Lower lobe of right lung (tissue), 2 donors: ENCODE data around the gene SPATA21. TPM values are rescaled to one million over a fixed set of nuclear protein-coding genes. Genes with fewer than 3 reads are reported as not detected.
A peak's percentile ranks its signal among the peaks of the same experiment; 100 is the strongest.

ENCODE experiments used
- ATAC-seq, 2 donors: fragments of 200-7000 bp; cut with Tn5 transposase; one replicate each; pipeline ENCODE4 v1.9.1; 2020 to 2022; ENCODE audit warnings: mild to moderate bottlenecking in 2 of 2, moderate library complexity in 2 of 2
- DNase-seq: peaks from one replicate; pipeline ENCODE4 v3.0.0-alpha.2; 2020
- H3K27ac ChIP-seq: fragments of 200-600 bp; one replicate; pipeline ENCODE4 v1.8.0; 2022
- H3K27me3 ChIP-seq: fragments of 200-600 bp; one replicate; pipeline ENCODE4 v1.8.0; 2022; ENCODE audit warnings: low read depth
- H3K36me3 ChIP-seq: fragments of 200-600 bp; one replicate; pipeline ENCODE4 v1.8.0; 2022; ENCODE audit warnings: mild to moderate bottlenecking
- H3K4me1 ChIP-seq: fragments of 200-600 bp; one replicate; pipeline ENCODE4 v1.8.0; 2022
- H3K4me3 ChIP-seq: fragments of 200-600 bp; one replicate; pipeline ENCODE4 v1.8.0; 2022; ENCODE audit warnings: mild to moderate bottlenecking
- H3K9me3 ChIP-seq: fragments of 200-600 bp; one replicate; pipeline ENCODE4 v1.8.0; 2022
- intact Hi-C: fragments of 100-400 bp; cut with DNase I; formaldehyde crosslinking; loops from one replicate; pipeline ENCODE4 v1.11.0; 2022
- total RNA-seq: library from RNA; stranded (reverse); fragmentation: NEBNext Ultra II Directional; extraction: Animal tissue kit (Norgen Biotek cat#: 25700); gene quantifications from one replicate; pipeline ENCODE4 v1.2.1, GENCODE V29; 2021
- TF ChIP-seq, protein P1 (sequence below): fragments of 200-600 bp; IDR thresholded peaks from one replicate; pipeline ENCODE4 v1.8.0; 2022; ENCODE audit warnings: antibody characterized with exemption, mild to moderate bottlenecking
- donor health status: DM: no; HTN: yes; CAD: no; lungs with severe emphysema.

SPATA21 gene
- total RNA-seq, 1 donor from 2014 or later, result not detected

DNA sequence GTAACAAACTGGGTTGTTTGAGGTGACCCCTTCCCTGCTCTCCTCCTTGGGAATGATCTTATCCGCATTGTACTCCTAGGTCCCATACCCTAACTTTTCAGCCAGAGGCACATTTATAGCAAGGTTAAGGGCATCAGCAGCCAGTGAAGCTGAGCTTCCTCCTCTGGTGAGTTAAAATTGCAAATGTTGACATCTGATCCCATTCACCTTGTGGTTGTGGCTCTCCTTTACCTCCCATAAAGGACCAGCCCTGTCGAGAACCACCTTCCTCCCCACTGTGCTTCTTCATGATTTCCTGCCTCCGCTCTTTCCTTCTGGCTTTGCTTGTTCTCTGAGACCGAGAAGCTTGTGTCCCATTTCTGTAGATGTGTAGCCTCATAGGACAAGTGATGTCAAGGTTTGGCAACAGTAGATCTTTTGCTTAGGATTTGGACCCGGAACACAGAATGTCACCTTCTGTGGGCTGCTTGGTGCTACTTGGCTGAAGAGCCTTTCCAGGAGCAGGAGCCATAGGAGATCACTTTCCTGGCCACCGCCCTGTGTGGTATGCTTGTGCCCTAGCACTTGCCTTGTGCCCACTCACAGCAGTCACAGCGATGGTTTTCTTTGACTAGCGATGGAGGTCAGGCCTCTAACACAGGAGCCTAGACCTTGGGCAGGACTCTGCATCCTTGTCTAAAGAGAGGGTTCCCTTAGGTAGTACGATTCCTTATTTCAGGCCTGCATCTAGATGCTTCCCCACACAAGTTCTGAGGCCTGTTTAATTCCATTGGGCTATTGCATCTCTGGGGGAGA is 51.4 kb downstream of the SPATA21 start:
- Histone ChIP-seq H3K27ac (peak overlapping the region; percentile 74), H3K9me3 (no peaks in the 10 kb centered on the region), H3K4me1 (peaks cover 53% of the 10 kb centered on the region), H3K27me3 (no peaks in the 10 kb centered on the region), H3K36me3 (peaks cover 7% of the 10 kb centered on the region), H3K4me3 (no peak overlapping the region)
- no peak for ATAC-seq
- intact Hi-C loops, result no loop called here
- DNase-seq, result no peak
- TF ChIP-seq, protein P1, sequence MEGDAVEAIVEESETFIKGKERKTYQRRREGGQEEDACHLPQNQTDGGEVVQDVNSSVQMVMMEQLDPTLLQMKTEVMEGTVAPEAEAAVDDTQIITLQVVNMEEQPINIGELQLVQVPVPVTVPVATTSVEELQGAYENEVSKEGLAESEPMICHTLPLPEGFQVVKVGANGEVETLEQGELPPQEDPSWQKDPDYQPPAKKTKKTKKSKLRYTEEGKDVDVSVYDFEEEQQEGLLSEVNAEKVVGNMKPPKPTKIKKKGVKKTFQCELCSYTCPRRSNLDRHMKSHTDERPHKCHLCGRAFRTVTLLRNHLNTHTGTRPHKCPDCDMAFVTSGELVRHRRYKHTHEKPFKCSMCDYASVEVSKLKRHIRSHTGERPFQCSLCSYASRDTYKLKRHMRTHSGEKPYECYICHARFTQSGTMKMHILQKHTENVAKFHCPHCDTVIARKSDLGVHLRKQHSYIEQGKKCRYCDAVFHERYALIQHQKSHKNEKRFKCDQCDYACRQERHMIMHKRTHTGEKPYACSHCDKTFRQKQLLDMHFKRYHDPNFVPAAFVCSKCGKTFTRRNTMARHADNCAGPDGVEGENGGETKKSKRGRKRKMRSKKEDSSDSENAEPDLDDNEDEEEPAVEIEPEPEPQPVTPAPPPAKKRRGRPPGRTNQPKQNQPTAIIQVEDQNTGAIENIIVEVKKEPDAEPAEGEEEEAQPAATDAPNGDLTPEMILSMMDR, result no peak

DNA sequence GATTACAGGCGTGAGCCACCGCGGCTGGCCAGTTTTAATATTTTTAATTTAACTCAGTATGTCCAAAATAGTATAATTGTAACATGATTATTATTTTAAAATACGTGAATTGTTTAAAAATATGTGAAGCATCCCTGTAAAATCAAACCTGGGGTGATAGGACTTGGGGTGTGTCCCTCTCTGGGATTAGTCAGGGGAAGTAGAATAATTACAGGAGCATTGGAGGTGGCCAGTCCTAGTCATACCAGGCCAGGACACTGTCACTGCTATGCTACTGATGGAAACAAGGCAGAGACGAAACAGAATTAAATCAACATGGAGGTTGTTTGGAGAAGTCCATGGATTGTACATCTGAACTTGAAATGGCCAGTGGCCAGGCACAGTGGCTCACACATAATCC is 53.3 kb downstream of the SPATA21 start:
- H3K9me3 ChIP-seq, result no peaks in the 10 kb centered on the region
- TF ChIP-seq, protein P1, result no peak
- no peak overlapping the region for H3K27ac ChIP-seq
- peaks cover 45% of the 10 kb centered on the region for H3K4me1 ChIP-seq
- H3K4me3 ChIP-seq, result no peak overlapping the region
- H3K27me3 ChIP-seq, result no peaks in the 10 kb centered on the region
- ATAC-seq (no peak), DNase-seq (no peak)
- H3K36me3 ChIP-seq, result peaks cover 7% of the 10 kb centered on the region
- intact Hi-C loops, result no loop called here

DNA sequence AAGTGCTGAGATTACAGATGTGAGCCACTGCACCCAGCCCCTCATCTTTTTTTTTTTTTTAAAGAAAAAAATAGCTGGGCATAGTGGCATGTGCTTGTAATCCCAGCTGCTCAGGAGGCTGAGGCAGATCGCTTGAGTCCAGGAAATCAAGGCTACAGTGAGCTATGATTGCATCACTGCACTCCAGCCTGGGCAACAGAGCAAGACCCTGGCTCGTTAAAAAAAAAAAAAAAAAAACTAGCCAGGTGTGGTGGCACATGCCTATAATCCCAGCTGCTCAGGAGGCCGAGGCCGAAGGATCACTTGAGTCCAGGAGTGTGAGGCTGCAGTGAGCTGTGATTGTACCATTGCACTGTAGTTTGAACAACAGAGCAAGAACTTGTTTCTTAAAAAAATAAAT is 56.4 kb downstream of the SPATA21 start:
- intact Hi-C loops, result no loop called here
- ATAC-seq, result no peak

DNA sequence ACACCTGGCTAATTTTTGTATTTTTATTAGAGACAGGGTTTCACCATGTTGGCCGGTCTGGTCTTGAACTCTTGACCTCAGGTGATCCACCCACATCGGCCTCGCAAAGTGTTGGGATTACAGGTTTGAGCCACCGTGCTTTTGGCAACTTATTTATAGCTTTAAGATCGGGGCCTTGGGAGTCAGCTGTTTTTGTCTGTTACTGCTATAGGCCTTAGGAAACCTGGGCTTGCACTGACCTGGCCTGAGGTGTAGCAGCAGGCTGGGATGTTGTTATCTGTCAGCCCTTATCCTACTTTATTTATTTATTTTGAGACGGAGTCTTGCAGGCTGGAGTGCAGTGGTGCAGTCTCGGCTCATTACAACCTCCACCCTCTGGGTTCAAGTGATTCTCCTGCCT is 58.8 kb downstream of the SPATA21 start:
- H3K36me3 ChIP-seq, result no peaks in the 10 kb centered on the region
- intact Hi-C loops, result no loop called here

More for the DNA sequence above, 56.4 kb downstream of the SPATA21 start:
- DNase-seq, result no peak
- TF ChIP-seq, protein P1, result no peak
- H3K36me3 ChIP-seq, result peaks cover 6% of the 10 kb centered on the region
- H3K9me3 ChIP-seq, result no peaks in the 10 kb centered on the region
- H3K4me1 ChIP-seq, result peaks cover 35% of the 10 kb centered on the region
- H3K27me3 ChIP-seq, result no peaks in the 10 kb centered on the region
- no peak overlapping the region for H3K4me3 ChIP-seq
- H3K27ac ChIP-seq, result no peak overlapping the region

DNA sequence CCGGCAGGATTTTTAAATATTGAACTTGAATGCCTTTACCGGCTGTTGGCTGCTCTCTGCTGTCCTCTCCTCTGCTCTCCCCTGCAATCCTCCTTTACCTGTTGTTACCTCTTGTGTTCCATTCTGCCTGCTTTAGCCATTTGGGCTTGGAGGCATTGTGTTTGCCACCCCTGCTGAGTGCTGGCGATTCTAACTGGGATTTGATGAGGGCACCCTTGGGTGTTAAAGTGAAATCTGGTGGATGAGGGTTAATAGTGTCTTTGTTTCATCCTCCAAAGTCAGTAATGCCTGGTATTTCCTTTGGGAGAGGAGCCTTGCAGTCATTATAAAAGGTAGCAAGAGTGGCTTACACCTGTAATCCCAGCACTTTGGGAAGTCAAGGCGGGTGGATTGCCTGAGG is 60.3 kb downstream of the SPATA21 start:
- Histone ChIP-seq H3K27ac (no peak overlapping the region), H3K4me1 (peaks cover 63% of the 10 kb centered on the region), H3K36me3 (no peaks in the 10 kb centered on the region), H3K4me3 (no peak overlapping the region), H3K27me3 (no peaks in the 10 kb centered on the region), H3K9me3 (no peaks in the 10 kb centered on the region)
- intact Hi-C loops, result no loop called here
- DNase-seq, result no peak
- TF ChIP-seq, protein P1, result no peak
- ATAC-seq, result no peak

More for the DNA sequence above, 58.8 kb downstream of the SPATA21 start:
- TF ChIP-seq, protein P1, result no peak
- H3K4me3 ChIP-seq, result no peak overlapping the region
- H3K27me3 ChIP-seq, result no peaks in the 10 kb centered on the region
- DNase-seq (no peak), ATAC-seq (no peak)
- peaks cover 49% of the 10 kb centered on the region for H3K4me1 ChIP-seq
- H3K27ac ChIP-seq, result no peak overlapping the region
- H3K9me3 ChIP-seq, result no peaks in the 10 kb centered on the region
